UCSD-AML1 (cell line): ENCODE results near the gene SPAG5.

Source experiments
- DNase-seq: peaks from one replicate; lab custom pipeline; 2025; ENCODE audit not compliant: unreplicated experiment; lab: John Stamatoyannopoulos, UW

The SPAG5 gene

DNA sequence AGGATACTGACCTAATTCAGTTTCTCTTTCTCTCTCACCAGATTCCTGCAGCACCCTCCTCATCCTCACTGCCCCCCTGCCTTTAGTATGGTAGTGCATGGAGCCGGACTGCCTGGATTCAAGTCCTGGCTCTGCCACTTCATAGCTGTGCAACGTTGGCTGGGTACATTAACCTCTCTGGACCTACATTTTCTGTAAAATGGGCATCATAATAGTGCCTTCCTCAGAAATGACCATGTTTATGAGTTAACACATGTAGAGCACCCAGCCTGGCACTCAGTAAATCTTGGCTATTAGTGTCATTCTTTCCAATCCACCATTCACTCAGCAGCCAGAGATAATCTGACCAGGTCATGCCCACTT is 53.7 kb downstream of the SPAG5 start:
- DNase-seq: no peak

DNA sequence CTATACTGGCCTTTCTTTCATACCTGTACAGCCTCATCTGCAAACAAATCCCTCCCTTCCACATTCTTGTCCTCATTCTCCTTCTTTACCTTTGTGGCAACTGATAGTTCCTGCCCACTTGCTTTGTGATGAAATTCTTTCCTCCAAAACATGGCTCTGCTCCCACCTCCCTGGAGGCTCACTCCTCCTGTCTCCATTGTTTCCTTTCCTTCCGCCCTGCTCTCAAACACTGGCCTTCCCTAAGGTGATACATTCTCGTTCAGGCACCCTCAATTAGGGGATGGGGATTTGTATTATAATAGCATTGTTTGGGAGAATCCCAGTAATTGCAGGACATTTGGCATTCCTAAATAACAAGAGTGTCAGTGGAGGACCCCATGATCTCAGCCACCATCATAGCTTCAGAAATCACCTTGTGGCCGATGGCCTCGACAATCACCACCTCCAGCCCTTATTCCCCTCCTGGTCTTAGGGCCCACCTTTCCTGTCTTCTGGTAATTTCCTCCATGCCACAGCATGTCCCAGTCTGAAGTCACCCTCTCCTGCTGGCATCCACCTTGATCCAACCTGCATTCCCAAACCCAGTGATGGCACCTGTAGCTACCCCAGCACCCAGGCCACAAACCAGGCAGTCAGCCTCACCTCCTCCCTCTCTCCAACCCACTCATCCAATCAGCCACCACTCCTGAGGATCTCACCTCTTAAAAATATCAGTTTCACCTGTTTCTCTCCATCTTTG is 54.3 kb downstream of the SPAG5 start:
- no peak for DNase-seq

DNA sequence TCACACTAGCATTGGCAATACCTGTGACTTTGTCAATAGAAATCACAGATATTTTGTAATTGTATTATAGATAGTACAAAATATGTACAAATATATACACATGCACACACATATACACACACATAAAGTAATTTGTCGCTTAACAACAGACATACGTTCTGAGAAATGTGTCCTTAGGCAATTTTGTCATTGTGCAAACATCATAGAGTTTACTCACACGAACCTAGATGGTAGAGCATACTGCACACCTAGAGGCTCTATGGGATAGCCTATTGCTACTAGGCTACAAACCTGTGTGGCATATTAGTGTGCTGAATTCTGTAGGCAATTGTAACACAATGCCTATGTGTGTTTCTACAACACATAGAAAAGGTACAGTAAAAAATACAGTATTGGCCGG is 57.4 kb downstream of the SPAG5 start:
- DNase-seq: no peak

DNA sequence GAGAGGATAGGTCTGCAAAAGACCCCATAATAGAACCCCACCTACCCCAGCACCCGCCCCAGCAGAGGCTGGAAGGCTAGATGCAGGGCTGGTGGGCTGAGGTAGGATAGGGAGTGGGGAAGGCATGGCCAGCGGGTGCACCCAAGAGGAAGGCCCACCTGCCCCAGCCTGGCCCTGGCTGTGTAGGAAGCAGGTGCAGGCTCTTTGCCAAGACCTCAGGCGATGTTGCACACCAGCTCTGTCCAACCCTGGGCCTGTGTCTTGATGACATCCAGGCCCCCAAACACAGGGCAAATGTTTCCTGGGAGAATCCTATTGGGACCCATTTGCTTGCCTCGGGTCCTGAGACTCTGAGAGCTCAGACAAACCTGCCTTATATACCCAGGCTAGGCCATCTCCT is 58.6 kb downstream of the SPAG5 start:
- no peak for DNase-seq

DNA sequence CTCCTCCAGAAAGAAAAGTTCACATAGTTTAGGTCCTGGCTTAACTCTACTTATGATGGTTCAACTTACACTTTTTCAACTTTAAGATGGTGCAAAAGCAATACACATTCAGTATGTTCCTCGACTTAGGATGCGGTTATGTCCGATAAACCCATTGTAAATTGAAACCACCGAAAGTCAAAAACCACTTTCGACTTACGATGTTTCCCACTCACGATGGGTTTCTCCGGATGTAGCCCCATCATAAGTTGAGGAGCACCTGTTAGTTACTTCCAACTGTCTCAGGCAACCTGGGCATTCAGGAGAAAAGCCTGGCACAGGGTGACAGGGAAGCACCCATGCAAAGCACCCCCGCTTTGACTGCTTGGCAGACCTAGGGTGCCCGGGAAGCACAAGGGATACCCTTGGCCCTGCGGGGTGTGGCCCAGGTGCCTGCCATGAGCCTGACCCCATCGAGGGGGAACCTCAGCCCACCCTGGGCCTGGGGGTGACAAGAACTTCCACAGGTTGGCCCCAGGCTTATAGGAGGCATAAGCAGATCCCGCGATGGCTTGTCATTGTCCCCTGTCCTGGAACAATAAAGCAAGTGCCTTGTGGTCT is 60.4 kb downstream of the SPAG5 start:
- DNase-seq: no peak

DNA sequence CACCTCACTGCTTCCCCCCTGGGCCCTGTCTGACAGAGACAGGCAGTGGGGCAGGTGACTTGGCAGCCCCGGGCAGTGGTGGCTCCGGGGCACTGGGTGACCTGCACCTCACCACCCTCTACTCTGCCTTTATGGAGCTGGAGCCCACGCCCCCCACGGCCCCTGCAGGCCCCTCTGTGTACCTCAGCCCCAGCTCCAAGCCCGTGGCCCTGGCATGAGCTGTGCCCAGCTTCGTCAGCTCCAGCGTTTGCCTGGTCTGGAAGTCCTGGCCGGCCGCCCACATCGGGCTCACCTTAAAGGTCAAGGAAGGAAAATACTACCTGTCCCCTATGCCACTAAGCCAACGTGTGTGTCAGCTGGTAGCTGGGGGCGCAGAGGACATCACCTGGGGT is 61.6 kb downstream of the SPAG5 start:
- DNase-seq: no peak

DNA sequence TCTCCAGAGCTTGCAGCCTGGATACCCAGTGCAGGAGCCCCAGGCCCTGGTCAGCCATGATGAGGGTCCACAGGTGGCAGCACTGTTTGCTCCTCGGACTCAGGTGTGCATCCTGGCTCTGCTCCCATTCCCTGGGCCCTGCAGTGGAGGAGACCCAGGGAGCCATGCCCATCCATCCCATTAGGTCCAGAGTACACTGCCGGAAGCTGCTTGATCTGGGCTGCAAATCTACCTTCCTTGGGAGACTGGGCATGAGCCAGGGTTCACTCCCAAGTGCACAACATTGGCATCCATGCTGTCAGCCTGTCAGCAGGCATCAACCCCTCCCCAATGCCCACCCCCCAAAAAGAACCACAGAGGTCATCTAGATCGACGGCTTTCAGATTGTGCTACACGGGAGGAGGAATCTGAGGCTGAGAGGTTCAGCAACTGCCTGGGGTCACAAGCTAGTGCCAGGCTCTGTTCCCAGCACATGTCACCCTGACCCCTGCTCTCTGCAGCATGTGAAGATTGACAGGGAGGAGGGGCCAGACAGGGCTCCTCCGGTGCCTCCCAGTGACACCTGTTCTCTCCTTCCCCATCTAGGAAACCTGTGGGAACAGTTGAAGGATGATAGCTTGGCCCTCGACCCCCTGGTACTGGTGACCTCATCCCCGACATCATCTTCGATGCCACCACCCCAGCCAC is 62.1 kb downstream of the SPAG5 start:
- no peak for DNase-seq

DNA sequence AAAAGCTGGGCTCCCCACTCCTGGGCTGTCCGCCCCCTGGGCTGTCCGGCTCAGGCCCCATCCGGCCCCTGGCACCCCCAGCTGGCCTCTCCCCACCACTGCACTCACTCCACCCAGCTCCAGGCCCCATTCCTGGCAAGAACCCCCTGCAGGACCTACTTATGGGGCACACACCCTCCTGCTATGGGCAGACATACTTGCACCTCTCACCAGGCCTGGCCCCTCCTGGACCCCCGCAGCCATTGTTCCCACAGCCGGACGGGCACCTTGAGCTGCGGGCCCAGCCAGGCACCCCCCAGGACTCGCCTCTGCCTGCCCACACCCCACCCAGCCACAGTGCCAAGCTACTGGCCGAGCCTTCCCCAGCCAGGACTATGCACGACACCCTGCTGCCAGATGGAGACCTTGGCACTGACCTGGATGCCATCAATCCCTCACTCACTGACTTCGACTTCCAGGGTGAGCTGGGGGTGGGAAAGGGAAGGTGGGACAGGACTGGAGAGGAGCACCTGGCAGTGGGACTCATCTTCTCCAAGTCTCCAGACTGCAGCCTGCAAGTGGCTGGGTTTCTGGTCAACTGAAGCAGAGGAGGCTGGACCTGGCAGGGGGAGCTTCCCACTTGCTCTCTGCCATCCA is 64.0 kb downstream of the SPAG5 start:
- no peak for DNase-seq

DNA sequence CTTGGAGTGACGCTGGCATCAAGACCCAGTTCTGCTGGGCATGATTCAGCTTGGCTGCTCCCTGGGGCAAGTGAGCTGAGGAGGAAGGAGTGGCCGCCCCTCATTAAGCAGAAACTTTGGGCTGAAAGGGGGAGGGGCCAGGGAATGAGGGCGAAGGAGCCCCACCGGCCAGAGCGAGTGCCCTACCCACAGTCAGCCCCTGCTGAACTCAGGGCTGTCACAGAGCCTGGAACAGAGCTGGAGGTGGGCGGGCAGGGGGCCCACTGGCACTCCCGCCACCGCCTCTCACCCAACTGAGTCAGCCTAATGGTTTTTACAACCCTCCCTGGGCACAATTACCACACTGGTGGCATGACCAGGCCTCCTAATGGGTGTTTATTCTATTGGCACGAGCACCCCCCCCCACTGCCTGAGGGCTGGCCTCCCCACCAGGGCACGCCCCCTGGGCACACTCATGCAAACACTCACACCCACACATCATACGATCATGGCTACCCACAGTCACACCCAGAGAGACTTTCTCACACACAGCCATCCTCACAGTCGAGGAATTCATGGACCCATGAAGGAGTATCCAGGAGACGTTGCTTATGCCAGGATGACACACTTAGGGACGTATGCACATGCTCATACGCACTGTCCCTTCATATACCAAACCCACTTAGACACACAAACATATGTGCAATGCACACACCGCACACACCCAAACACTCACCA is 65.6 kb downstream of the SPAG5 start:
- no peak for DNase-seq

DNA sequence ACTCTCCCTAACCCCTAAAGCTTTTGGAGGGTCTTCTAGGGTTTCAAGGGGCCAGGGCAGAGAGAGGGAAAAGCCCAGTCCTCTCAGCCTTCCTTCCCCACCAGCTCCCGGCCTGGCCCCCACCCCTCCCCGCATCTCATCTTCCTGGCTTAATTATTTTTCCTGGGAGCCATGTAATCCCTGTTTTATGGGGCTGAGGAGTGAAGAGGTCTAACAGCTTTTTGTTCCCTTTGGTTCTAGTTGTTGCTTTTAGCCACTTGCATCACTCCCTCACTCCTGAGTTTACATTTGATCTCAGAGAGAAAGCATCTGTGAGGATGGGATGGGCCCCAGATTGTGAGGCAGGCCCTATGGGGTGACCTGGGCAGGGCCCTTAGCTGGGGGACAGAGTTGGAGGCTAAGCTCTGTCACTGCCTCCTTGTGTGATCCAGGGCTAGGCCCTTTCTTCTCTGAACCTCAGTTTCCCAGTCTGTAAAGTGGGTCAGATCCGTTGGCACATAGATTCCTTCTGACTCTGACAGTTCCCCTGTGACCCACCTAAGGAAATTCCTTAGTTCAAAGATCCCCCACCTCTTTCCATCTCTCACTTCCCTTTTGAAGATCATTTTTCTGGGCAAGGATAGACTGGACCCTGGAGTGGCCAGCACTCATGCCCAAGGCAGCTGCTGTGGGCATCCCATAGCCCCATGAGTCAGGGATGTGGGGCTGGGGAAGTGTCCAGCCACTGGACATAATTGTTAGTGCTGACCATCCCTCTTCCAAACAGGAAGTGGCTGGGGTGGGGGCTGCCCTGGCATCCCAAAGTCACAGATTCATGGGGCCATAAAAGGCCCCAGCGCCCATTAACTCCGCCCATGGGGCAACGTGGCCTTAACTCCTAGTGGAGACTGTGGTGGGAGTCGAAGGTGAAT is 66.5 kb downstream of the SPAG5 start:
- DNase-seq: no peak

DNA sequence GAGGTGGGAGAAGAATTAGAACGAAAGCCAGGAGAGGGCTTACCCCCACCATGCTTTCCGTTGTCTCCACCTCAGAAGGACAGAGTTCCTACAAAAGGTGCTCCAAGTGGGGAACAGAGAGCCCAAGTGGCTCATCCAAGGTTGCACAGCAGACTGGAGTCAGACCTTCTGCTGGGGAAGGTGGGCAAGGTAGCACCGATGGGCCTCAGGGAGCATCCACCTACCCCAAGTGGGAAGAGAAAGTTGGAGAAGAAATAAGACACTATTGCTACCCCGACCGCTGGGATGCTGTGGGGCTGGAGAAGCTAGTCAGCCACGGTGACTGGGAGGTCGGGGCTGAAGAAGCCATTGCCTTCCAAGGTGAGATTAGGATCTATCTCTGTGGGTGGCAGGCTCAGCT is 67.9 kb downstream of the SPAG5 start:
- no peak for DNase-seq

DNA sequence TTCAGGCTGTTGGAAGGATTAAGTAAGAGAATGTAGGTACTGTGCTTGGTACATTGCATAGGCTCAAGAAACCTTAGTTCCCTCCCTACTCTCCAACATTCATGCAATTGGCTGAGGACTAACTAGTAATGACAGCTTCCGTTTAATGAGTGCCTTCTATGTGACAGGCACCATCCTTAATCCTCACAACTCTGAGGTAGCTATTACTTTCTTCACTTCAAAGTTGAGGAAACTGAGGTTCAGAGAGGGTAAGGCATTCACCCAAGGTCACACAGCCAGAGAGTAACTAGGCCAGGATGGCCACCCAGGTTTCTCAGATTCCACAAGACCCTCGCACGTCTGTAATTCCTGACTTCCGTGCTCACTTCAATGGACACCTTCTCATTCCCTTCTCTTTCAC is 68.6 kb downstream of the SPAG5 start:
- DNase-seq: no peak

DNA sequence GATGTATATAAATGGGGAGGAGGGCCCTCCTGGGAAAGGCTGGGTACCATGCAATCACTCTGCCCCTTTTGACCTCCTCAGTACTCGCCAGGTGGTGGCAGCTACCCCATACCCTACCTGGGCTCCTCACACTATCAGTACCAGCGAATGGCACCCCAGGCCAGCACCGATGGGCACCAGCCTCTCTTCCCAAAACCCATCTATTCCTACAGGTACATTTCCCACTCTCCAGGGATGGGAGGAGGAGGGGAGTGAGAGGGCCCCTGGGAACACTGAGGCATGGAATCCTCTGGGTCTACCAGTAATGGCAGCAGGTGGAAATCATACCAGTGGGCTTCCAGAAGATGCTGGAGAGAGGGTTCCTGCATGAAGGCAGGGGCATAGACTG is 69.8 kb downstream of the SPAG5 start:
- DNase-seq: no peak

DNA sequence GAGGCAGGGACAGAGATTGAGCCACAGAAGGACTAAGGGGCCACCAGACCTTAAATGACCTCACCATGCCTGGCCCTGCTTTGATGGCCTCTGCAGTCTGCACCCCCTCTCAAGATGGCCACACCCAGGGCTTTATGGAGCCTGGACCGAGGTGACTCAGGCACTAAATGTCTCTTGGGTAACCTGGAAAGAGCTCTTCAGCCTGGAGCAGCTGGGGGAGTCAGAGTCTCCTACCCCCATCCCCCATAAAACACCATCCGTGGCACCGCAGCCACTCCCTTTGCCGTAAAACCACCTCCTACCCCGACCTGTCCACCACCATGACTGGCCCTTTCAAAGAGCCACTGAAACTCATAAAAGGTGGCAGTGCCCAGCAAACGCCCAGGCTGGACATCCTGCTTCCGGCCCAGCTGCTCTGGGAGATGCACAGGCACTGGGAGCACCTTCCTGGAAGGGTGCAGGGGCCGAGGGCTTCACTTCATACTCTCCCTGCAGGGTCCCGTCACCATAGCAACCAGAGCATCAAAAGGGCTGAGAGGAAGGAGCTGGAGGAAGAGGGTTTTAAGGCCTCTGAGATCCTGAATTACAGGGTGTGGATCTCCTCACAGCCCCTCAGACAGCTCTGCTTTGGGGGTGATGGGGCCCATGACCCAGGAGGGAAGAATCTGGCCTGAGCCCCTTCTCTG is 70.4 kb downstream of the SPAG5 start:
- DNase-seq: no peak

DNA sequence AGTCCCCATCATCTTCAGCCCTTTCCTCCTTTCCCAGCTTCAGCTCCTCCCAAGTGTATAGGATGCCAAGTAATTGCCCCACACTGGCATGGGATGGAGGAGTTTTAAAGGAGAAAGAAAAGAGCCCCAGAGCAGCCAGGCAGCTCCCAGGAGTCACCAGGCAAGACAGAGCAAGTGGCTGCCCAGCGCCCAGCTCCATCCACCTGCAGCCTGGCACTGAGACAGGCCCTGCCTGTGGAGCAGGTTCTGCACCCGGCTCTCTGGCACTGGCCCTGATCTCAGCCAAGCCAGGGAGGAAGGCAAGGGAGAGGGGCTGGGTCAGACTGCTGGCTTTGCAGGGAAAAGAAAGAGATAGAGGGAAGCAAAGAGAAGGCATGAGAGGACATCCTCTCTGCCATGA is 71.0 kb downstream of the SPAG5 start:
- DNase-seq: no peak
